ENCODE data around the gene IDH3G. TPM values are rescaled to one million over a fixed set of nuclear protein-coding genes. Genes with fewer than 3 reads are reported as not detected.
A peak's percentile ranks its signal among the peaks of the same experiment; 100 is the strongest.
"Not testable (repeated sequence)": the region's sequence is repeated elsewhere in the genome, so short reads cannot be mapped to it uniquely, and the experiment has no call there.

The IDH3G gene
- total RNA-seq, 2 donors from 2014 or later: 34.0 to 41.0 TPM

DNA sequence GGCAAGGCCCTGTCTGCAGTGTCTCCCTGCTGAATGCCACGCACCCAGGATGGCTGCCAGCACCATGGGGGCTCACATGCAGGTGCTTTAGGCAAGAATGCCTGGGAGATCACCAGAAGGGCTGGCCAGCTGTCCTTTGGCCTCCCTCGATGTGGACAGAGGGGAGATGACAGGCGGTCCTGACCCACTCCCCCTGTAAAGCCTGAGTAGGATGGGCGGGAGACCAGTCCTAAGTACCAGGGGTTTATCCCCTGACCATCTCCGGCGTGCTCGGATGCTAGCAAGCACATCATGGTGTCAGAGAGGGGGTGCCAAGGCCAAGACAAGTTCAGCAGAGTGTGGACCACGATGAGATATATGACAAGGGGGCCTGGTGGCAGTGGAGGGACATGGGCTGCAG, 30.9 kb upstream of the IDH3G start:
- no peak overlapping the region for H3K27ac Mint-ChIP-seq
- ATAC-seq (replicated peaks in 1 of 2): no peak
- no peaks in the 10 kb centered on the region for H3K36me3 Mint-ChIP-seq (ENCODE audit: insufficient read depth in 2 of 2)
- H3K9me3 Mint-ChIP-seq: no peaks in the 10 kb centered on the region
- no peak overlapping the region for H3K4me3 Mint-ChIP-seq
- DNase-seq: no peak
- H3K27me3 Mint-ChIP-seq (ENCODE audit: low read depth): peaks cover 27% of the 10 kb centered on the region
- H3K4me1 Mint-ChIP-seq (ENCODE audit: low read depth): peaks cover 14% of the 10 kb centered on the region

DNA sequence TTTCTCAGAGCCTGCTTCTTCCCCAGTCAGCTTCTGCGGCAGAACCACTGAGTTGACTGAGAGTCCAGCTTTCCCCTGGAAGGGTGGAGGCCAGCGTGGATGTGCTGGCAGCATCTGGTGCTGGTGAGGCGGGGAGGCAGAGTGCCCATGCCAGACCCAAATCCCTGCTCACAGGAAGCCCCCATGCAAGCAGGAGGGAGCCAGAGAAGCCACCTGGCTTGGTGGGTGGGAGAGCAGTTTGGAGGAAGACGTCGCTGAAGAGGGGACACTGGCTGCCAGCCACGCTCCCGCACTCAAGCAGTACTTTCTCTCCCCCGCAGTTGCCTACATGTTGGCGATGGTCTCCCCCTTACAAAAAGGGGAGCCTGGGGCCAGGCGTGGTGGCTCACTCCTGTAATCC, 30.2 kb upstream of the IDH3G start:
- Mint-ChIP-seq H3K4me3 (no peak overlapping the region), H3K9me3 (no peaks in the 10 kb centered on the region), H3K4me1 (ENCODE audit: low read depth) (peaks cover 16% of the 10 kb centered on the region), H3K27ac (no peak overlapping the region), H3K36me3 (ENCODE audit: insufficient read depth in 2 of 2) (no peaks in the 10 kb centered on the region), H3K27me3 (ENCODE audit: low read depth) (peaks cover 27% of the 10 kb centered on the region)
- ATAC-seq (replicated peaks in 1 of 2) (no peak), DNase-seq (no peak)

DNA sequence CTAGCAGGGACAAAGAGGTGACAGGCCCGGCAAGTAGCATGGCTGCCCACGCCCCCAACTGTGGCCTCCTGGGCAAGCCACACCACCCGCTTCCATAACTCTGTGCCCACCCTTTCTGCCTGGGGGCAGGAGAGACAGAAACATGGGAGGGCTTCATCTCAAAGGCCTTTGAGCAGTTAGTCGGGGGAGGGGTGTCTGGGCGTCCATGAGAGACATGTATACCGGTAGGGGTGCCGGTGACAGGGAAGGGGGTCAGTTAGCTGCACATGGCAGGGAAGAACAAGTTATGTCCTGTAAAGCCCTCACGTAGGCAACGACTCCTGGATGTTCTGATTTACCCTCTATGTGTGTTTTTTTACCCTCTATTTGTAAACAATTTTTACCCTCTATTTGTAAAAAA, 26.9 kb upstream of the IDH3G start:
- Mint-ChIP-seq H3K9me3 (no peaks in the 10 kb centered on the region), H3K36me3 (ENCODE audit: insufficient read depth in 2 of 2) (no peaks in the 10 kb centered on the region), H3K4me1 (ENCODE audit: low read depth) (peaks cover 29% of the 10 kb centered on the region), H3K4me3 (peak overlapping the region in 1 of 2 donors; percentile 28), H3K27me3 (ENCODE audit: low read depth) (peaks cover 20% of the 10 kb centered on the region), H3K27ac (no peak overlapping the region)
- DNase-seq: no peak
- no peak for ATAC-seq (replicated peaks in 1 of 2)

DNA sequence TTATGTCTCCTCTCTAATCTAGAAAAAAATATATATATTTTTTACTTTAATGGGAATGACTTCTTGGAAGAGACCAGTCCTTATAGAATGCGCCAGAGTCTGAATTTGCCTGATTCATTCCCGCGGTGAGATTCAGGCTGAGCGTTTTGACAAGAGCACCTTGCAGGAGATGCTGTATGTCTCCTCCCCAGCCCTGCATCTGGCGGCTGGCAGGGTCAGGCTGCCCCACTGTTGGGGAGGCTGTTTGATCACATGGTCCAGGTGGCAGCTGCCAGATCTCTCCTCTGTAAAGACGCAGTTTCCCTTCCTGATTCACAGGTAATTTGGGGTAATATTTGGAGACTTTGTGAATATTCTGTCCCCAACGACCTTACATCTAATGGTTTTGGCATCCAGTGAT, 26.4 kb upstream of the IDH3G start:
- Mint-ChIP-seq H3K4me3 (peak overlapping the region in 1 of 2 donors; percentile 28), H3K36me3 (ENCODE audit: insufficient read depth in 2 of 2) (no peaks in the 10 kb centered on the region), H3K9me3 (no peaks in the 10 kb centered on the region), H3K4me1 (ENCODE audit: low read depth) (peaks cover 29% of the 10 kb centered on the region), H3K27me3 (ENCODE audit: low read depth) (peaks cover 20% of the 10 kb centered on the region), H3K27ac (no peak overlapping the region)
- DNase-seq (no peak), ATAC-seq (replicated peaks in 1 of 2) (no peak)

DNA sequence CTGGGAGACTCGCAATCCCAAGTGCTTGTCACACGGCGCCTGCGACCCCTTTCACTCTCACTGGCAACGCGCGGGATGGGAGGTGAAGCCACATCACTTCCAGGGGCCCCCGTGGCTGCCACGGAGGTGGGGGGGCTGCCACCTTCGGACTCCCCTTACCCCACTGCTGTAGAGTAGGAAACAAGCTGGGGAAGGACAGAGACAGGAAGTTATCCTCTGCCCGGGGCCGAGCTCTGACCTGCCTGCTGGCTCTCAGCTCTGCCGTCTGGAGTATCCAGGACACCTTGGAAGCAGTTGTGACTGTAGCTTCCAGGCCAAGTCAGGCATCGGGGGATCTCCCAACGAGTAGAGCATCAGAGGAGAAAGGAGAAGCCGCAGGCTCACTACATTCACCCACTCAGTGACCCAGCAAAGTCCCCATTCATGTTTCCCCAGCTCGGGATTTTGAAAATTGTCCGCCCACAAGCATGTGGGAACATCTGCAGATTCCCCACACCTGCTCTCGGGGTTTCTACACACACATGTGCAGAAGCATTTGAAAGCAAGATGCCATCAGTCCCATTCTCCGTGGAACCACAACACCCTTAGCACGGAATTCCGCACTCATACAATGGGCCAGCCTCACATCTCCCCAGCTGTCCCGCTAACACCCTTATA, 25.3 kb upstream of the IDH3G start:
- Mint-ChIP-seq H3K36me3 (ENCODE audit: insufficient read depth in 2 of 2) (no peaks in the 10 kb centered on the region), H3K4me3 (peak overlapping the region; percentile 61 to 68), H3K27ac (no peak overlapping the region), H3K27me3 (ENCODE audit: low read depth) (peaks cover 28% of the 10 kb centered on the region), H3K9me3 (no peaks in the 10 kb centered on the region), H3K4me1 (ENCODE audit: low read depth) (peaks cover 29% of the 10 kb centered on the region)
- DNase-seq: no peak
- ATAC-seq (replicated peaks in 1 of 2): peak; percentile 12 to 14

DNA sequence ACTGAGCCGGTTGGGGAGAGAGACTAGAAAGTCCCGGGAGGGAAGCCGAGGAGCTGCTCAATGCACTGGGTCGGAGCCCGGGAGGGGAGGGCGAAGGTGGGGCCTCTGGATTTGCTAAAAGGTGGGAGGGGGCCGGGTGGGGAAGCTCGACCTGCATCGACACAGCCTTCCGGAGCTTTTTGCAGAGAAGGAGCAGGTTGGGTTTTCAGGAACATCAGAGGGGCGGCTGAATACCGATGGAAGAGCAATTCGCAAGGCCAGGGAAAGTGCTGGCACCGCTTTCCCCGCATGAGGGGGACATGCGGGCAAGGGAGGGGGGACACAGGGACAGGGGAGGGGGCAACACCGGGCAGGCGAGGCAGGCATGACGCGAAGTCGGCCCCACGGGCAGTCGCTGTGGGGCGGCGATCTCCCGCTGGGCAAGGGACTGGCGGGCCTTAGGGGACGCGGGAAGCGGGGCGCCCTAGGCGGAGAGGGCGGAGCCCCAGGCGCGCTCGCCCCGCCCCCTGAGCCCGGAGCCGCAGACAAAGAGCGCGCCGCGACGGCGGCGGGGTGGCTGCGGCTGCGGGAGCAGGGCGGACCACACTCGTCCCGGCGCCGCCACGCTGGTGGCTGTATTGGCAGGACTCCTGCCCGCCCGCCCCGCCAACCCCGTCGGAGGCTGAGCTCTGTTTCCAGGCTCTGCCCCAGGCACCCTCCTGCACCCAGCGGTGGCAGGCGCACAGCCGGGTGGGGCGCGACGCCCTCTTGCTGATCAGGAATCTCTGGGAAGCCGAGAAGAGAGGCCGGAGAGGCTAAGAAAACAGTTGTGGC, 24.6 kb upstream of the IDH3G start:
- Mint-ChIP-seq H3K9me3 (no peaks in the 10 kb centered on the region), H3K4me3 (peak overlapping the region; percentile 68 to 73), H3K4me1 (ENCODE audit: low read depth) (peaks cover 29% of the 10 kb centered on the region), H3K36me3 (ENCODE audit: insufficient read depth in 2 of 2) (no peaks in the 10 kb centered on the region), H3K27ac (no peak overlapping the region), H3K27me3 (ENCODE audit: low read depth) (peaks cover 29% of the 10 kb centered on the region)
- DNase-seq: peak; percentile 63 to 69
- ATAC-seq (replicated peaks in 1 of 2): peak; percentile 89

DNA sequence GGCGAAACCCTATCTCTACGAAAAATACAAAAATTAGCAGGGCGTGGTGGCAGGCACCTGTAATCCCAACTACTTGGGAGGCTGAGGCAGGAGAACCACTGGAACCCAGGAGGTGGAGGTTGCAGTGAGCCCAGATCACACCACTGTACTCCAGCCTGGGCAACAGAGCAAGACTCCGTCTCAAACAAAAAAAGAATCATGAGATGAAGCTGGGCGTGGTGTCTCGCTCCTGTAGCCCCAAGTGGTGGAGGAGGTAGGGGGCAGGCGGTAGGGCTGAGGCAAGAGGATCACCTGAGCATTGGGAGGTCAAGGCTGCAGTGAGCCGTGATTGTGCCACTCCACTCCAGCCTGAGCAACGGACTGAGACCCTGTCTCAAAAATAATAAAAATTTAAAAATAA, 23.9 kb upstream of the IDH3G start:
- ATAC-seq (replicated peaks in 1 of 2); DNase-seq; H3K27ac Mint-ChIP-seq; H3K9me3 Mint-ChIP-seq; H3K36me3 Mint-ChIP-seq (ENCODE audit: insufficient read depth in 2 of 2): not testable (repeated sequence)
- Mint-ChIP-seq H3K4me1 (ENCODE audit: low read depth) (peaks cover 29% of the 10 kb centered on the region), H3K27me3 (ENCODE audit: low read depth) (peaks cover 34% of the 10 kb centered on the region), H3K4me3 (peak overlapping the region; percentile 49 to 73)

DNA sequence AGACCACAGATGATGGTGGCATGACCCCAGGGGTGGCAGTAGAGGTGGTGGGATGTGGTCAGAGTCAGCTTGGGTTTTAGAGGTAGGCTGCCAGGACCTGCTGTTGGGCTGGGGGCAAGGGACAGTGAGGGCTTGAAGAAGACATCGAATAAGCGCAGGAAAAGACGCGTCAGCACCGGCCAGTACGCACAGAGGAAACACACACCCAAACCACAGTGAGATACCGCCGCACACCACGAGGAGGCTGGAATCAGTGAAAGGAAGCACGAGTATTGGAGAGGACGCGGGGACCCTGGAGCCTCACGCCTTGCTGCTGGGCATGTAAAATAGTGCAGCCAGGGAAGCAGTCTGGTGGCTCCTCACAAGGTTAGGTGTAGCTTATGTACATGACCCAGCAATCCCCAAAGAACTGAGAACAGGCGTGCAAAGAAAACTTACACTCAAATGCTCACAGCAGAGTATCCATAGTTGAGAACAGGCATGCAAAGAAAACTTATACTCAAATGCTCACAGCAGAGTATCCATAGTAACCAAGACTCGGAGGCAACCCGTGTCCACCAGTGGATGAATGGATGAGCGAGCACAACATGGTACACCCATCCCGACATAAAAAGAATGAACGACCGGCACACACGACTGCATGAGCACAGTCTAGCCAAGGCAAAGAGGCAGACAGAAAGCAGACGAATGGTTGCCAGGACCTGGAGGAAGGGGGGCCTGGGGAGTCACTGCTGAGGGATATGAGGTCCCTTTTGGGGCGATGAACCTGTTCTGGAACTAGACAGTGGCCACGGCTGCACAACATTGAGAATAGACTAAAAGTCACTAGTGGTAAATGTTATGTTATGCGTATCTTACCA, 22.9 kb upstream of the IDH3G start:
- Mint-ChIP-seq H3K4me1 (ENCODE audit: low read depth) (peaks cover 21% of the 10 kb centered on the region), H3K9me3 (no peaks in the 10 kb centered on the region), H3K27ac (no peak overlapping the region), H3K36me3 (ENCODE audit: insufficient read depth in 2 of 2) (no peaks in the 10 kb centered on the region), H3K27me3 (ENCODE audit: low read depth) (peaks cover 31% of the 10 kb centered on the region), H3K4me3 (peak overlapping the region; percentile 33 to 45)
- DNase-seq (peak; percentile 25 to 32), ATAC-seq (replicated peaks in 1 of 2) (peak; percentile 50 to 64)

DNA sequence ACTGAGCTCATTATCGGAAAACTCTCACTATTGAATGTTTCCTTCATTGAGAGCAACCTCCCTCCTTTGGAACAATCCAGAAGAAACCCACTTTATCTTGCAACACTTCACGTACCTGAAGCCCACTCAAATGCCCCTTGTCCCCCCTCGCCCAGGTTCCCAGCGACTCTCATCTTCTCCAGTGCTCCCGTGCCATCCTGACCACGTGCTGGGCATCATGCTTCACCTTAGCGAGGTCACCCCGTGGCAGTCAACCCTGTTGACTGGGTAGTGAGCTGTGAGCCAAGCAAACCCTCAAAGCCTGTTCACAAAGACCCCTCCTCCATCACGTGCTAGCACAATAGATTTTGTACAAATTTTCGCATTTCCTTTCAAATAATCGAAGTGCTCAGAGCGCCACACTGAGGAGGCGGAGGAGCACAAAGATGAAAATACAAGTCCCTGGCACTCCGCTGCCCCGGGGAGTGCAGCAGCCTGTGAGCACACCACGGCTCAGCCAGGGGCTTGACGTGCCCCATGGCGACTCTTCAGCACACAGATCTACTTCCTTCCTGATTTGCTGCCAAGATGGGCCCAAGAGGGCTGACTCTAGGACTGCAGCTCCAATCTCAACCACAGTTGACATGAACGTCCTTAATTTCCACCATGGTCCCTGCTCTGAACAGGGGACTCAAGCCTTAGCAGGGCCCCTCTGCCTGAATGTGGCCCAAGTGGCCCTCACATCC, 20.6 kb upstream of the IDH3G start:
- ATAC-seq (replicated peaks in 1 of 2): no peak
- no peak overlapping the region for H3K4me3 Mint-ChIP-seq
- H3K36me3 Mint-ChIP-seq (ENCODE audit: insufficient read depth in 2 of 2): no peaks in the 10 kb centered on the region
- no peak for DNase-seq
- peaks cover 31% of the 10 kb centered on the region for H3K27me3 Mint-ChIP-seq (ENCODE audit: low read depth)
- no peak overlapping the region for H3K27ac Mint-ChIP-seq
- no peaks in the 10 kb centered on the region for H3K9me3 Mint-ChIP-seq
- H3K4me1 Mint-ChIP-seq (ENCODE audit: low read depth): peaks cover 16% of the 10 kb centered on the region

DNA sequence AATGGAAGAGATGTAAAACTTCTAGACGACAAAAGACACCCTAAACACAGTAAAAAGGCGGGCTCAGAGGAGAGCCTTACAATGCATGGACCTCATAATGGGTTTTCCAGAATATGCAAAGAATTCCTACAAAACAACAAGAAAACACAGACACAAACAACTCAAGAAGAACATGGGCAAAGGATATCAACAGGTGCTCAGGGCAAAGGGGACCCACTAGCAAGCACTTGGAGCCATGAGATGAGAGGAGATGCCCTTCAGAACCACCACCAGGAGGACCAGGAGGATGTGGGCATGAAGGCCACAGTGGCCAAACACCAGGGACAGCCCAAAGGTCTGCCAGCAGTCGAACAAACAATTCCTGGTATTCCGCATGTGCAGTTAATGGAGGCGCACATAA, 19.0 kb upstream of the IDH3G start:
- no peak overlapping the region for H3K4me3 Mint-ChIP-seq
- H3K9me3 Mint-ChIP-seq: no peaks in the 10 kb centered on the region
- no peaks in the 10 kb centered on the region for H3K36me3 Mint-ChIP-seq (ENCODE audit: insufficient read depth in 2 of 2)
- H3K4me1 Mint-ChIP-seq (ENCODE audit: low read depth): peaks cover 11% of the 10 kb centered on the region
- no peak for ATAC-seq (replicated peaks in 1 of 2)
- no peak overlapping the region for H3K27ac Mint-ChIP-seq
- peaks cover 31% of the 10 kb centered on the region for H3K27me3 Mint-ChIP-seq (ENCODE audit: low read depth)
- DNase-seq: no peak

DNA sequence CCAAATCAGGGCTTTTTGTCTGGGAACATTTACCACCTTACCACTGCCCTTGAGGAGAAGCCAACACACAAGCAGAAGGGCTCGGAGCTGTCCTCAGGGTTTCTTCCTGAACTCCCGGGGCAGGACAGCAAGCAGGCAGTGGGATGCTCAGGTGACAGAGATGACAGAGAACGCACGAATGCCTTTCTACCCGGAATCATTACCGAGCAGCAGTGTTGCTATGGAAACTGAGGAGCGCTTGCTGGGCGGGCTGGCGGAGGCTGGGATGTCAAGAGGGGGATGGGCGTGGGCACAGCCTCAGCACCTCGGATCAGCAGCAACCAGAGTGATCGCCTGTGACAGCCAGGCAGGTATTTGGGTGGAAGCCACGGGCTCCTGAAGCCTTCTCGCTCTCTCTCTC, 18.0 kb upstream of the IDH3G start:
- Mint-ChIP-seq H3K27me3 (ENCODE audit: low read depth) (peaks cover 27% of the 10 kb centered on the region), H3K4me3 (no peak overlapping the region), H3K9me3 (no peaks in the 10 kb centered on the region), H3K27ac (no peak overlapping the region), H3K4me1 (ENCODE audit: low read depth) (peaks cover 8% of the 10 kb centered on the region), H3K36me3 (ENCODE audit: insufficient read depth in 2 of 2) (no peaks in the 10 kb centered on the region)
- DNase-seq (no peak), ATAC-seq (replicated peaks in 1 of 2) (no peak)

DNA sequence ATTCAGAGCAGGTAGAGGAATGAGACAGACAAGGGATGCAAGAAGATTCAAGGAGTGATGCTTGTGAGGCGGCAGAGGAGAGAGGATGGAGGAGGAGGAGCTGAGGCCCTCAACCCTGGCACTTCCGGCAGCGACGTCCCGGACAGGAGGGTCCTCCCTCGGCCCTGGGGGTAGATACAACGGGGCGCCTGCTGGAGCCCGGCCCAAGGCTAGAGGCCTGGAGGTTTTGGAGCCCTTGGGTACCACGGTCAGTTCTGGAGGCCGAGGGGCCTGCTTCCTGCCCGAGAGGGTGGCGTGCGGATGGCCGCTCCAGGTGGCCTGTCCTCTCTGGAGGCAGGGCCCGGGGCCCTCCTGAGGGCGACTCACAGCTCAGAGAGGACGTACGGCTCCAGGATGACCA, 13.8 kb upstream of the IDH3G start:
- Mint-ChIP-seq H3K27me3 (ENCODE audit: low read depth) (peaks cover 4% of the 10 kb centered on the region), H3K36me3 (ENCODE audit: insufficient read depth in 2 of 2) (no peaks in the 10 kb centered on the region), H3K4me3 (no peak overlapping the region), H3K4me1 (ENCODE audit: low read depth) (no peaks in the 10 kb centered on the region), H3K9me3 (no peaks in the 10 kb centered on the region), H3K27ac (no peak overlapping the region)
- ATAC-seq (replicated peaks in 1 of 2): no peak
- DNase-seq: no peak

All from activated T-cell treated with anti-CD3 and anti-CD28 coated beads, Interleukin-2, amount 50 U/mL, for 72 hours (primary cell).